Keratinocyte (primary cell): Measurements from ENCODE around the gene IL22RA1. TPM values are rescaled to one million over a fixed set of nuclear protein-coding genes. Genes with fewer than 3 reads are reported as not detected.

Experiments
- DNase-seq: peaks from one replicate; pipeline ENCODE4 v3.0.0-alpha.2; 2011; ENCODE audit warnings: low read depth, missing footprints, low spot score
- FAIRE-seq: peaks from 2 replicates; lab custom pipeline; 2011; peaks lifted over from hg19 to GRCh38; lab: Jason Lieb, UNC
- H2AFZ ChIP-seq: 2 replicates; pipeline ENCODE4 v1.6.0; 2012; ENCODE audit warnings: low read length, control low read depth, inconsistent platforms; ENCODE audit not compliant: control insufficient read depth
- H3K27ac ChIP-seq: 2 replicates; pipeline ENCODE4 v1.5.1; 2011; ENCODE audit warnings: low read length; ENCODE audit not compliant: control insufficient read depth, insufficient read depth
- H3K27me3 ChIP-seq: 3 replicates; pipeline ENCODE4 v1.6.0; 2011; ENCODE audit warnings: low read length; ENCODE audit not compliant: control insufficient read depth, insufficient read depth; ENCODE audit errors: extremely low read depth
- H3K36me3 ChIP-seq, 2 experiments: 2 replicates in 1 of 2; 3 replicates in 1 of 2; pipeline ENCODE4 v1.5.1; 2011; ENCODE audit warnings: low read length in 2 of 2, mild to moderate bottlenecking in 1 of 2; ENCODE audit not compliant: control insufficient read depth in 2 of 2, insufficient read depth in 2 of 2; ENCODE audit errors: extremely low read depth in 1 of 2
- H3K4me1 ChIP-seq: 3 replicates; pipeline ENCODE4 v1.5.1; 2011; ENCODE audit warnings: low read length; ENCODE audit not compliant: control insufficient read depth, insufficient read depth; ENCODE audit errors: extremely low read depth
- H3K4me2 ChIP-seq: 3 replicates; pipeline ENCODE4 v1.6.0; 2011; ENCODE audit warnings: low read depth, low read length; ENCODE audit not compliant: control insufficient read depth, insufficient read depth; ENCODE audit errors: extremely low read depth
- H3K4me3 ChIP-seq, 3 experiments: fragments of 200-600 bp in 1 of 3; sonication (generic) in 1 of 3; 2 replicates in 2 of 3; 3 replicates in 1 of 3; pipeline ENCODE4 v1.5.1; 2011 to 2016; ENCODE audit warnings: low read length in 3 of 3, mild to moderate bottlenecking in 3 of 3, control low read depth in 2 of 3, inconsistent platforms in 1 of 3, low read depth in 1 of 3, mixed read lengths in 1 of 3, mixed run types in 1 of 3, moderate library complexity in 1 of 3; ENCODE audit not compliant: control insufficient read depth in 2 of 3, insufficient read depth in 2 of 3; ENCODE audit errors: extremely low read depth in 1 of 3
- H3K79me2 ChIP-seq: 2 replicates; pipeline ENCODE4 v1.6.0; 2012; ENCODE audit warnings: low read length; ENCODE audit not compliant: control insufficient read depth, insufficient read depth
- H3K9ac ChIP-seq: 3 replicates; pipeline ENCODE4 v1.6.0; 2011; ENCODE audit warnings: low read length; ENCODE audit not compliant: control insufficient read depth, insufficient read depth; ENCODE audit errors: extremely low read depth
- H3K9me1 ChIP-seq: 3 replicates; pipeline ENCODE4 v1.6.0; 2011; ENCODE audit warnings: low read length; ENCODE audit not compliant: control insufficient read depth, insufficient read depth; ENCODE audit errors: extremely low read depth
- H3K9me3 ChIP-seq: 2 replicates; pipeline ENCODE4 v1.5.1; 2012; ENCODE audit warnings: low read depth, low read length; ENCODE audit not compliant: control insufficient read depth
- H4K20me1 ChIP-seq: 3 replicates; pipeline ENCODE4 v1.6.0; 2011; ENCODE audit warnings: low read length; ENCODE audit not compliant: control insufficient read depth, insufficient read depth; ENCODE audit errors: extremely low read depth
- CTCF ChIP-seq, 3 experiments: IDR thresholded peaks in 1 of 3; conservative IDR thresholded peaks in 1 of 3; optimal IDR thresholded peaks in 1 of 3; 2 replicates in 2 of 3; 3 replicates in 1 of 3; pipeline versions ENCODE3 to v1.5.1; 2011; ENCODE audit warnings: low read length in 3 of 3, mild to moderate bottlenecking in 3 of 3, moderate library complexity in 2 of 3, control low read depth in 1 of 3, inconsistent platforms in 1 of 3; ENCODE audit not compliant: insufficient read depth in 2 of 3; ENCODE audit errors: extremely low read depth in 1 of 3
- EZH2 ChIP-seq: IDR thresholded peaks from one replicate; pipeline ENCODE4 v1.6.1; 2012; ENCODE audit warnings: inconsistent platforms, mild to moderate bottlenecking, low read length, moderate library complexity
- dilution Hi-C: fragments of 300-500 bp; cut with MboI; formaldehyde crosslinking; loops from one replicate; pipeline ENCODE4 v1.7.0; 2020; ENCODE audit warnings: low sequenced_read_pairs; ENCODE audit not compliant: extremely low pct_ligation_motif_present
- polyA plus RNA-seq, 5 experiments: library from polyadenylated mRNA; depleted of rRNA in 3 of 5; stranded (reverse) in 3 of 5; stranded (forward) in 1 of 5; unstranded in 1 of 5; fragments of >200 nt; gene quantifications; 1 replicate in 1 of 5; 2 replicates in 3 of 5; 3 replicates in 1 of 5; pipeline versions ENCODE4 v1.2.1 to v1.2.3, GENCODE V29; 2011 to 2012; ENCODE audit warnings: missing spikeins in 2 of 5, low read depth in 1 of 5, low replicate concordance in 1 of 5

IL22RA1 gene
- polyA plus RNA-seq, 1 donor (not counting 4 experiments of a cell fraction or from before 2014, with no cell fraction given): 1.7 TPM

GRCh38 chr1:24122776-24123175 lies 20.2 kb downstream of the IL22RA1 start:
- no peak overlapping the region for H3K4me3 ChIP-seq
- H2AFZ ChIP-seq: no peak overlapping the region
- H3K27me3 ChIP-seq: no peaks in the 10 kb centered on the region
- H3K79me2 ChIP-seq: no peaks in the 10 kb centered on the region
- H3K9me1 ChIP-seq: no peaks in the 10 kb centered on the region
- FAIRE-seq (no peak), DNase-seq (no peak)
- H3K4me2 ChIP-seq: no peak overlapping the region
- H3K36me3 ChIP-seq: peaks cover 0 to 1% of the 10 kb centered on the region in 2 experiments
- no peak overlapping the region for H3K9ac ChIP-seq
- dilution Hi-C loops: no loop called here
- no peaks in the 10 kb centered on the region for H4K20me1 ChIP-seq
- H3K9me3 ChIP-seq: no peaks in the 10 kb centered on the region
- no peak for TF ChIP-seq EZH2
- no peak for TF ChIP-seq CTCF (optimal IDR thresholded peaks at IDR 0.05 in 1 of 3, IDR thresholded peaks at IDR 0.05 in 1 of 3, conservative IDR thresholded peaks at IDR 0.05 in 1 of 3; ENCODE audit: extremely low read depth in 1 of 3, insufficient read depth in 2 of 3, low read length in 3 of 3)
- H3K4me1 ChIP-seq: peaks cover 29% of the 10 kb centered on the region
- H3K27ac ChIP-seq: no peak overlapping the region

GRCh38 chr1:24121406-24121805 lies 21.5 kb downstream of the IL22RA1 start:
- Histone ChIP-seq H3K4me1 (peaks cover 35% of the 10 kb centered on the region), H3K79me2 (no peaks in the 10 kb centered on the region), H3K36me3 (peaks cover 0 to 1% of the 10 kb centered on the region in 2 experiments), H3K4me2 (no peak overlapping the region), H3K9ac (no peak overlapping the region), H2AFZ (no peak overlapping the region), H3K27ac (no peak overlapping the region), H3K9me3 (no peaks in the 10 kb centered on the region), H3K27me3 (no peaks in the 10 kb centered on the region), H3K9me1 (no peaks in the 10 kb centered on the region), H4K20me1 (no peaks in the 10 kb centered on the region), H3K4me3 (no peak overlapping the region)
- TF ChIP-seq EZH2 (no peak), CTCF (optimal IDR thresholded peaks at IDR 0.05 in 1 of 3, IDR thresholded peaks at IDR 0.05 in 1 of 3, conservative IDR thresholded peaks at IDR 0.05 in 1 of 3; ENCODE audit: extremely low read depth in 1 of 3, insufficient read depth in 2 of 3, low read length in 3 of 3) (no peak)
- FAIRE-seq (no peak), DNase-seq (no peak)
- dilution Hi-C loops: no loop called here
